Measurements from ENCODE around the gene ACADM.
A peak's percentile ranks its signal among the peaks of the same experiment; 100 is the strongest.
"Not testable (repeated sequence)": the region's sequence is repeated elsewhere in the genome, so short reads cannot be mapped to it uniquely, and the experiment has no call there.

Gene ACADM

DNA sequence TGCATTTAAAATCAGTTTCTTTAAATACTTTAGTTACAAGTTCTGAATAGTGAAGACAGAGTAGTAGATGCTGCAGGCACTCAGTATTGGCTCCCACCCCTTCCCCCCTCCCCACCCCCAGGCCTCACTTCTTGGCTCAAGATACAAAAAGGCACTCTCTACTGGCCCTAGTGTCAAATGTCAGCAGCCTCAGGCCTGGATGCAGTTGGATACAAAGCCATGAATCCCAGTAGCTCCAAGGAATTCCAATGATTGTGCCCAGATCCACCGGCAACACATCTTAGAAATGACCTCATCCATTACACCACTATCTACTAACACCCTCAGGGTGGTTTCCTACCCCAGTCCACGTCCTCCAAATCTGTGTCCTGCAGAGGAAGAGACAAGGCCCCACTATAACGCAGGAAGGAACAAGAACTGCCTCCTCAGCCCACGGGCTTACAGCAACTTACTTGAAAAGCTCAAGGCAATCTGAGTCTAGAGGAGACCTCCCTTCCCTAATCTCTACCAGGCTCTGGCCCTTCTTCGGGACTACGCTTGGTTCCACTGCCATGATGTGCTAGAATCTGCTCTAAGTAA, 17.6 kb downstream of the ACADM start:
- no peak for DNase-seq

DNA sequence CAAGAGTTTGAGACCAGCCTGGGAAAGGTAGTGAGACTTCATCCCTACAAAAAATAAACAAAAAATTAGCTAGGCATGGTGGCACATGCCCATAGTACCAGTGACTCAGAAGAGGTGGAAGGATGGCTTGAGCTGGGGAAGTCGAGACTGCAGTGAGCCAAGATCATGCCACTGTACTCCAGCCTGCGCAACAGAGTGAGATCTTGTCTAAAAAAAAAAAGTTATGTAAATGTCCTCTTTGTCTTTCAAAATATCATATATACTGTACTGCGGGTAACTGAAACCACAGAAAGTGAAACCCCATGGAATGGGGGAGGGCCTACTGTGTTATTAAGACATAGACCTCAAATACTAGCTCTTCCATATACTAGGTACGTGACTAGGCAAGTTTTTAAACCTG, 20.8 kb downstream of the ACADM start:
- no peak for DNase-seq

DNA sequence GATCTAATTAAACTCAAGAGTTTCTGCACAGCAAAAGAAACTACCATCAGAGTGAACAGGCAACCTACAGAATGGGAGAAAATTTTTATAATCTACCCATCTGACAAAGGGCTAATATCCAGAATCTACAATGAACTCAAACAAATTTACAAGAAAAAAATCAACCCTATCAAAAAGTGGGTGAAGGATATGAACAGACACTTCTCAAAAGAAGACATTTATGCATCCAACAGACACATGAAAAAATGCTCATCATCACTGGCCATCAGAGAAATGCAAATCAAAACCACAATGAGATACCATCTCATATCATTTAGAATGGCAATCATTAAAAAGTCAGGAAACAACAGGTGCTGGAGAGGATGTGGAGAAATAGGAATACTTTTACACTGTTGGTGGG, 32.7 kb downstream of the ACADM start:
- DNase-seq = not testable (repeated sequence)

DNA sequence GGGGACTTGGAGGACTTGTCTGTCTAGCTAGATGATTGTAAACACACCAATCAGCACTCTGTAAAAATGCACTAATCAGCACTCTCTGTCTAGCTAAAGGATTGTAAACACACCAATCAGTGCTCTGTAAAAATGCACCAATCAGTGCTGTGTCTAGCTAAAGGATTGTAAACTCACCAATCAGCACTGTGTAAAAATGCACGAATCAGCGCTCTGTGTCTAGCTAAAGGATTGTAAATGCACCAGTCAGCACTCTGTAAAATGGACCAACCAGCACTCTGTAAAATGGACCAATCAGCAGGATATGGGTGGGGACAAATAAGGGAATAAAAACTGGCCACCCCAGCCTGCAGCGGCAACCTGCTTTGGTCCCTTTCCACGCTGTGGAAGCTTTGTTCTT, 34.0 kb downstream of the ACADM start:
- not testable (repeated sequence) for DNase-seq

DNA sequence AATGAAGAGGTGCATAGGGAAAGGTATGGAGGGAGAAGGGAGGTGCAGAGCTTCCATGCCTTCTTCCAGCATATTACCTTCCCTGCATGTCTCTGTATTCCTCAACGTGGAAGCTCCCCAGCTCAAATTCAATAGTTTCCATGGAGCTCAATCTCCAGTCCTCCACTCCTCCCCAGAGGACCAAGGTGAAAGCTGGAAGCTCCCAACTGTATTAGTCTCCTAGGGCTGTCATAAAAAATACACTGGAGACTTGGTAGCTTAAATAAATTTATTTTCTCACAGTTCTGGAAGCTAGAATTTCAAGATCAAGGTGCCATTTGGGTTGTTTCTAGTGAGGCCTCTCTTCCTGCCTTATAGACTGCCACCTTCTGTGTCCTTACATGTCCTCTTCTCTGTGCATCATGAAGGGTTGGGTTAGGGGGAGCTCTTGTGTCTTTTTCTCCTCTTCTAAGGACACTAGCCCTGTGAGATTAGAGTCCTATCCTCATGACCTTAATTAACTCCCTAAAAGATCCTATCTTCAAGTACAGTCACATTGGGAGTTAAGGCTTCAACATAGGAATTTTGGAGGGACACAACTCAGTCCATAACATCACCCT, 39.6 kb downstream of the ACADM start:
- no peak for DNase-seq

DNA sequence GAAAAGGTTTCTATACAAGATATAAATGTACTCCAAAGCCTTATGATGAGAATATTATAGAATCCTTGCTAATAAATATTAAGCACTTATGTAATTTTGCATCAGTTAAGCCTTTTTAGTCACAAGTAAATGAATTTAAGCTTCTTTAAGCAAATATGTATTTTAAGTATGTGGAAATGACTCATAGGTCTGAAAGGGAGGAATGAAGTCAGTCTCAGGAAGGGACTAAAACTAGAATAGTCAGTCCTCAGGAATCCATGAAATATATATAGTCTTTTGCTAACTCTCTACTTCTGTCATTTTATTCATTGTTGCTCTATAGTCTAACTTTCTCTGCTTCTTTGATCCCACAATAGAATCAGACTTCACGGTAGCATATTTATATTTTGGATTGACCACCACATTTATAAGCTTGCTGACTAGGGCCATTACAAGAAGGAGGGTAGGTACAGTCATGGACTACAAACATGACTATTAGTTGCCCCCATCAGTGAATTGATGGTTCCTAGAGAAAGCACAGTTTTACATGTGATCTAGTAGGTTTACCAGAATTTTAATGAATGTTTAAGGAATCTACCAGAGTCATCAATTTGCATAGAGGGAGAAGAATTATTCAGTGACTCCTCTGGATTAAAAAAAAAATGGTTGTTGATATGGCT, 41.3 kb downstream of the ACADM start:
- DNase-seq = peak; percentile 40

DNA sequence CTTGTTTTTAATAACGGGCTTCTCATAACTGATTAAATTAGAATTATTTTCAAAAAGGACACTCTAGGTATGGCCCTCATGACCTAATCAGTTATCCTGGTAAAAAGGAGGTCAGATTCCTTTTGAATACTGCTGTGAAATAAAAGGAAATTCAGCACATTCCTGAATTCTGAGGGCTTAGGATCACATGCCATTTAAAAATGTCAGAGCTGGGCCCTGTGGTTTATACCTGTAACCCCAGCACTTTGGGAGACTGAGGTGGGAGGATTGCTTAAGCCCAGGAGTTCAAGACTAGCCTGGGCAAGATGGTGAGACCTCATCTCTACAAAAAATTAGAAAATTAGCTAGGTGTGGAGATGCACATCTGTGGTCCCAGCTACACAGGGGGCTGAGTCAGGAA, 43.5 kb downstream of the ACADM start:
- no peak for DNase-seq

DNA sequence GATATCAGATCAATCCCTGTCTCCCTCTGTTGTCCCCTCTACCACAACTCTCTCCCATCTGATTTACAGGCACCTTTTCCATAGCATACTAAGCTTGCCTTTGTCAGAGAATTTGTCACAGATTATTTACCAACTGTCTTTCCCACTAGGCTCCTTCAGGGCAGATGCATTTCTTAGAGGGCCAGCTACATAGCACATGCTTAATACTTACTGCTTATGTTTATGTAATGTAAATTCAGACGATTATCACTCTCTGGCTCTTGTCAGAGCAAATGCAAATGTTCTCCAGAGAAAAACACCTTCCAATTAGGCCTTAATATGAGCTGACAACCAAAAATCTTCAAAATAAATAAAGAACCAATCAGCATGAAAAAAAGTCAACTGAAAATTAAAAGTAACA, 46.3 kb downstream of the ACADM start:
- DNase-seq = no peak

DNA sequence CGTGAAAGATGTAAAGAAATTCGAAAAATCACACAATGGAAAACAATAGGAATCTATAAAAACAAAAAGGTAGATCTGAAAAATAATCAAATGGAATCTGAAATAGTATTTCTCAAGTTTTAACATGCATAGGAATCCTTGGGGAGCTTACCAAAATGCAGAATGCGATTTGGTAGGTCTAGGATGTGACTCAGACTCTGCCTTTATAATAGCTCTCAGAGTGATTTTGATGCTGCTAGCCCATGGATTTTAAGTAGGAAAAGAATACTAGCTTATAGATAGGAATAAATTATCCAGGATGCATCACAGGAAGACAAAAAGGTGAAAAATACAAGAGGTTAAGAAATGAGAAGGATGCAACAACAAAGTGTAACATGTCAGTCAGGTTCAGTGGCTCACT, 47.5 kb downstream of the ACADM start:
- DNase-seq = no peak

DNA sequence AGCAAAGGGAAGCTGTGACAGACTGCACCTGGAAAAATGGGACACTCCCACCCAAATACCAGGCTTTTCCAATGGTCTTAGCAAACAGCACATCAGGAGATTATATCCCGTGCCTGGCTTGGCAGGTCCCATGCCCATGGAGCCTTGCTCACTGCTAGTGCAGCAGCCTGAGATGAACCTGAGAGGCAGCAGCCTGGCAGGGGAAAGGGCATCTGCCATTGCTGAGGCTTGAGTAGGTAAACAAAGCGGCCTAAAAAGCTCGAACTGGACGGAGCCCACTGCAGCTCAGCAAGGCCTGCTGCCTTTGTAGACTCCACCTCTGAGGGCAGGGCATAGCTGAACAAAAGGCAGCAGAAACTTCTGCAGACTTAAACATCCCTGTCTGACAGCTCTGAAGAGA, 53.3 kb downstream of the ACADM start:
- DNase-seq = not testable (repeated sequence)

DNA sequence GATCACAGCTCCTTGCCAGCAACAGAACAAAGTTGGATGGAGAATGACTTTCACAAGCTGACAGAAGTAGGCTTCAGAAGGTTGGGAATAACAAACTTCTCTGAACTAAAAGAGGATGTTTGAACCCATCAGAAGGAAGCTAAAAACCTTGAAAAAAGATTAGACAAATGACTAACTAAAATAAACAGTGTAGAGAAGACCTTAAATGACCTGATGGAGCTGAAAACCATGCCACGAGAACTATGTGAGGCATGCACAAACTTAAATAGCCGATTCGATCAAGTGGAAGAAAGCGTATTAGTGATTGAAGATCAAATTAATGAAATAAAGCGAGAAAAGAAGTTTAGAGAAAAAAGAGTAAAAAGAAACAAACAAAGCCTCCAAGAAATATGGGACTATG, 54.2 kb downstream of the ACADM start:
- DNase-seq = not testable (repeated sequence)

DNA sequence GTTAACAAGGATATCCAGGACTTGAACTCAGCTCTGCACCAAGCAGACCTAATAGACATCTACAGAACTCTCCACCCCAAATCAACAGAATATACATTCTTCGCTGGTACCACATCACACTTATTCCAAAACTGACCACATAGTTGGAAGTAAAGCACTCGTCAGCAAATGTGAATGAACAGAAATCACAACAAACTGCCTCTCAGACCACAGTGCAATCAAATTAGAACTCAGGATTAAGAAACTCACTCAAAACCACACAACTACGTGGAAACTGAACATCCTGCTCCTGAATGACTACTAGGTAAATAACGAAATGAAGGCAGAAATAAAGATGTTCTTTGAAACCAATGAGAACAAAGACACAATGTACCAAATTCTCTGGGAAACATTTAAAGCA, 55.7 kb downstream of the ACADM start:
- not testable (repeated sequence) for DNase-seq

DNA sequence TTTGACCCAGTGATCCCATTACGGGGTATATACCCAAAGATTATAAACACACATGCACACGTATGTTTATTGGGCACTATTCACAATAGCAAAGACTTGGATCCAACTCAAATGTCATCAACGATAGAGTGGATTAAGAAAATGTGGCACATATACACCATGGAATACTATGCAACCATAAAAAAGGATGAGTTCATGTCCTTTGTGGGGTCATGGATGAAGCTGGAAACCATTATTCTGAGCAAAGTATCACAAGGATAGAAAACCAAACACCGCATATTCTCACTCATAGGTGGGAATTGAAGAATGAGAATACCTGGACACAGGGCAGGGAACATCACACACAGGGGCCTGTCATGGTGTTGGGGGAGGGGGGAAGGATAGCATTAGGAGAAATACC, 59.4 kb downstream of the ACADM start:
- not testable (repeated sequence) for DNase-seq

DNA sequence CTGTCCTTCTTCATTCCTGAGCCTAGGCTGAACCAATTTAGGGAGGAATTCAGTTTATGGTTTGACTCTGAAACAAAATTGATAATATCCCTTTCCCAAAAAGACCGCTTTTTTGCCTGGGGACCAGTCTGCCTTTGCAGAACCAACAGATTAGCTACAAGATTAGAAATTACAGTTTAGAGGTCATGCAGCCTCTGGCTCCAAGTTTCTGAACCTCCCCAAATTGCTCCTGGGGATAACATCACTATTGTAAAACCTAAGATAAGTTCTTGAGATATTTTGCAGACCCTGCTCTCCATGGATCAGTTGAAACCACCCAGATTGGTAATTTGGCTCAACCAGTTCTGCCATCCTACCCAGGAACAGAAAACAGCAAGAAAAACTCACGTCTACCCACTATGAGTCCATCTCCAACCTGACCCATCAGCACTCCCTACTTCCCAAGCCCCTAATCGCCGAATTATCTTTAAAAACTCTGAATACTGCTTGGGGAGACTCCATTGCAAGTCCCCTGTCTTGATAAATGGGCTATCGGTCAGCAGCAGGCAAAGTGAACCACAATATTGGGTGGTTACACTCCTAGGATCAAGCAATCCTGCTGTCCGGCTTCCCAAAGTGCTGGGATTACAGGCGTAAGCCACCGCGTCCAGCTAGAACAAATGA, 60.9 kb downstream of the ACADM start:
- DNase-seq = no peak

DNA sequence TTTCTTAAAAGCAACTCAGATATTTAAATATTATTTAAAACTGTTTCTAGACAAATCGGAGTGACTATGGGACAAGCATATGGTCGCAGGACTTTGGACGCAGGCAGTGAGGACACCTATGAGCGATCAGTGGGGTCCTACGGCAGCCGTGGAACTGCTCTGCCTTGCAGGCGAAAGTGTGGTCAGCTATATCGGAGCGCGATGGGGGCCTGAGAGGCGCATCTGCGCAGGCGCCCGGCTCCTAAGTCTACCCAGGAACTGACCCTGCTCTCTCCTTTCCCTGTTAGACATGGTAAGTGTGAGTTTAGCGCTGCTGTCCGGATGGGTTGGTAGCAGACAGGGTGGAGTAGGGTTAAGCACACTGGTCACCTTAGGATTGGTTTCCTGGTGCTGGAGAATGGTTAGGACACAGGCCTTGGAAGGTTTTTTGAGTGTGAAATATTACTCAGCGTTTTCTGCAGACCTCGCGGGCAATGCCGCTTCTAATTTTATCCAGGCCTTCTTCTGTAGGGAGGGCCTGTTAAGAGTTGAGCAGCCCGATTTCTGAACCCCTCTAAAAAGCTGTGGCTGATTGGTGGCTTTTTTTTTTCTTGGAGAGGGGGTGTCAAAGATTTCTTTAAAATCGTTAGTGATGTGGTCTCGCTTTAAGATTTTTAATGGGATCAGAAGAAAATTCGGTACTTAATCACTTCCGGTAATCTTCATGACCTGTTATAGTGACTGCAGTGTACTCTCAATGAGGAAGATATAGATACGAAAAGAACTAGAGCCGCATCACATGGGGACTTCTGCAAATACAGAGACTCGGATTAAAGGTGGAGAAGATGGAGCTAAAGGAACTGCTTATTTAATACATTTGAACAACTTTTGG, 61.7 kb downstream of the ACADM start, which contains the start of gene RABGGTB:
Gene RABGGTB, plus strand, starts transcription at position 274 of the 871 bp plus-strand sequence. Its CDS starts 16 bp downstream, at position 290.
- peak; percentile 92 for DNase-seq

DNA sequence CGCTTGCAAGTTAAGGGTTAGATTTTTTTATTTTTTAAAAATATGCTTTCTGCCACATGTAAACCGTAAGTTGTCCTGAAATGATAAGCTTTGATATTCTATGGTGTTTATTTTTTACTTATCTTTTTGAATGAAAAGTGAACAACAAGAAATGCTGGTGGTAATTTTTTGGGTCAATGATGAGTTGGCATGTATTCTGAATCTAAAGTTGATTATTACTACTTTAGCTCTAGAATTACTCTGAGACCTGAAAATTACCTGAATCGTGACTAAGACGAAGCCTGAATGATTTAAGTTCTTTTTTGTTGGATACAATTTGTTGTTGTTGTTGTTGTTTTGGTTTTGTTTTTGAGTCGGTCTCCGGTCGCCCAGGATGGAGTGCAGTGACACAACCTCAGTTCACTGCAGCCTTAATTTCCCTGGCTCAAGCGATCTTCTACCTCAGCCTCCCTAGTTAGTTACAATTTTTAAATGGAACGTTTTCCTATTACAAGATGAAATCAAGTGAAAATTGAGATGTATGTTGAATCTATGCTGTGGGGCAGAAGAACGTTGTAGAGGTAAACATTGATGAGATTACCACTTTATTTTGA, 62.5 kb downstream of the ACADM start:
- no peak for DNase-seq

DNA sequence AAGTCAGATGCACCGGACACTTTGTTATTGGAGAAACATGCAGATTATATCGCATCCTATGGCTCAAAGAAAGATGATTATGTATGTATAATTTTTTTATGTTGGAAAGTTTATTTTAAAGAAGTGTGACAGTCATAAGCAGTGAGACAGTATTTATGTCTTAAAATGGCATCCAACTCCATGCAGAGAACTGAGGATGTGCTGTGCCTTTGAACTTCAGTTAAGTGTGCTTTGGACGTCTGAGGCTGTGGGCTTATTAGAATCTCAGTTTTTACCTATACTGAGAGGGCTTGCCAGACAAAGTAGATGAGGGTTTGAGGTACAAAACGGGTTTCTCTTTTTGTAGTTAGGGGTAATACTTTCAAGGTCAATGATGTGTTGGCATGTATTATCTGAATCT, 63.0 kb downstream of the ACADM start:
- DNase-seq = no peak

DNA sequence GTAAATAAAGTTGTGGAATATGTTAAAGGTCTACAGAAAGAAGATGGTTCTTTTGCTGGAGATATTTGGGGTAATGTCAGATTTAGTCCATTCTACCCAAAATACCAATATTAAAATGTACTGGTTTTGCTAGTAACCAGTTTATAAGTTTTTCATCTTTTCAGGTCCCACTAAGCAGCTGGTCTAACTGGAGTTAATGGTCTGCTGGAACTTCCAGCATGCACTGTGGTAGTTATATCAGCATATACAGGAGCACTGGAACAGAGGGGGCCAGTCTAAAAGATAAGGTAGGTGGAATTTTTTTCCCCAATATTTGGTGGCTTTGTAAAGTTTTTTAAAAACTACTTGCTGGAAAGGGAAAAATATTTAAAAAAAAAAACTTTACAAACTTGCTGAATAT, 65.5 kb downstream of the ACADM start:
- DNase-seq = no peak

DNA sequence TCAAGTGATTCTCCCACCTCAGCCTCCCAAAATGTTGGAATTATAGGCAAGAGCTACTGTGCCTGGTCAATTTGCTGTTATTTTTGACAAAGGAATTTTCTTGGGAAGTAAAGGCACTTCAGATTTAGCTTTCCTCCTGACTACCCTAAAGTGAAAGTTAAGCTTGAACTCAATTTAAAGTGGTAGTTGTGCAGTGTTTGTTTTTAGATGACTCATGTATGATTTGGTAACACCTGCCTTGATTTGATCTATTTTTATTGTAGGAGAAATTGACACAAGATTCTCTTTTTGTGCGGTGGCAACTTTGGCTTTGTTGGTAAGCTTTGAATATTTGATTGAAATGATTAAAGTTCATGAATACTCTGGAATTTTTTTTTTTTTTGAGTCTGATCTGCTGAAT, 66.5 kb downstream of the ACADM start:
- no peak for DNase-seq

DNA sequence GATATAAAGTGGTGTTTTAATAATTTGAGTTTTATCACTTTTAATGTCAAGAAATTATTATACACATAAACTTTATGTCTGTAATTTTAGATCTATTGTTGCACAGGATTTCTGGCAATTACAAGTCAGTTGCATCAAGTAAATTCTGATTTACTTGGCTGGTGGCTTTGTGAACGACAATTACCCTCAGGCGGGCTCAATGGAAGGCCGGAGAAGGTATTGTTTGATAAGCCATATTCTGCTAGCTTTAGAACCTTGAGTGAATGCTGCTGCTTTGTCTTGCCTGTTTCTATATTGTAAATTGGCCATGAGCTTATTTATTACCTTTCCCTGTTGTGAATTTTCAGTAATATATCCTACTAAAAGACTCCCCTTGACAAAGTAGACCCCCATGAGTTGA, 67.6 kb downstream of the ACADM start:
- no peak for DNase-seq

DNA sequence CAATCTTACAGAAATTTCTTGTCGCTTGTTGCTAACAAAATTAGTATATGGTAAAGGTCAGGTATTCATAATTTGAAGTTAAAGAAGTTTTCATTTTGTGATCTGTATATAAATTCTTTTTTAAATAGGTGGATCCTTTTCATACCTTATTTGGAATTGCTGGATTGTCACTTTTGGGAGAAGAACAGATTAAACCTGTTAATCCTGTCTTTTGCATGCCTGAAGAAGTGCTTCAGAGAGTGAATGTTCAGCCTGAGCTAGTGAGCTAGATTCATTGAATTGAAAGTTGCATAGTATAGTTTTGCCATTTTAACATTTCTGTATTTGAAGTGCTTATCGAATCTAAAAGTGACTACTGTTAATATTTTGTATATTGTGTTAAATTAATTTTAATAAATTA, 69.9 kb downstream of the ACADM start:
- DNase-seq = no peak

DNA sequence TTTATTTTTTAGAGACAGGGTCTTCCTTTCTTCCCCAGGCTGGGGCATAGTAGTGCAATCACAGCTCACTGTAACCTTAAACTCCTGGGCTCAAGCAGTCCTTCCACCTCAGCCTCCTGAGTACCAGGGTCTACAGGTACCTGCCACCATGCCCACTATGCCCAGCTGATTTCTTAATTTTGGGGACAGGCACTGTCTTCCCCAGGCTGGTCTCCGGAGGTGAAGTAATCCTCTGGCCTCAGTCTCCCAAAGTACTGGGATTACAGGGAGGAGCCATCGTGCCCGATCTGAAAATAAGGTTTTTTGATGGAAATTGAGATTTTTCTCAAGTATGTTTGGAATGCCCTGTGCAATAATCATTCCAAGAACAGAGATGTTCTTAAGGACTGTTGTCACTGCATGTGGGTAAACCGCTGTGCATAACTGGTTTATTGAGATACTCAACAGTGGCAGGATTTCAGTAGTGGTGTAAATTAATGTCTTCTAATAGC, 71.2 kb downstream of the ACADM start:
- no peak for DNase-seq

Measured in amniotic stem cell (primary cell).